Measurements from ENCODE around the gene JMJD1C.

Gene JMJD1C

DNA sequence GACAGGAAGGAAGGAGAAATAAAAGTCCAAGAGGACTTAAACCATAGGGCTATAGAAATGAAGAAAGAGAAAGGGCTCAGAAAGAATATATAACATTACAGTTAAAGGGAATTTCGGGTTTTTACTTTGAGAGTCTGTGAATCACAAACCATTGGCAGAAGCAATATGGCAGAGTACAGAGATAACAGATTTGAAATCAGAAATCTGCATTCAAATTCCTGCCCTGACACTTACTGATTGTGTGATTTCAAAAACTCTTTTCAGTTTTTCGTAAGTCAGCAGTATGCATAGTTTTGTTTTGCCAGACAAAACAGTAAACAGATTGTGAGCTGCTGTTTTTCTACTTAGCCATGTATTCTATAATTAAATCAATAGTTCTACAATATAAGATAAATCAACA, 8.2 kb downstream of the JMJD1C start:
- H3K4me3 ChIP-seq (ENCODE audit: low read depth, low read length), result no peak overlapping the region
- no peaks in the 10 kb centered on the region for H3K27me3 ChIP-seq (ENCODE audit: control insufficient read depth, insufficient read depth, low read length)
- H3K9me3 ChIP-seq (ENCODE audit: control insufficient read depth, insufficient read depth, low read depth, low read length), result no peaks in the 10 kb centered on the region
- no peak overlapping the region for H3K9ac ChIP-seq (ENCODE audit: low read length)
- H3K36me3 ChIP-seq (ENCODE audit: control insufficient read depth, insufficient read depth, low read length), result peaks cover 6% of the 10 kb centered on the region; the same call in 1 of the 2 replicates
- H3K27ac ChIP-seq (ENCODE audit: low read depth, low read length), result no peak overlapping the region
- H3K4me1 ChIP-seq (ENCODE audit: control insufficient read depth, insufficient read depth, low read length), result peaks cover 14% of the 10 kb centered on the region

GRCh38 chr10:63456437-63457210, 9.2 kb downstream of the JMJD1C start:
- Histone ChIP-seq H3K27ac (ENCODE audit: low read depth, low read length) (no peak overlapping the region), H3K9ac (ENCODE audit: low read length) (no peak overlapping the region), H3K27me3 (ENCODE audit: control insufficient read depth, insufficient read depth, low read length) (no peaks in the 10 kb centered on the region), H3K9me3 (ENCODE audit: control insufficient read depth, insufficient read depth, low read depth, low read length) (no peaks in the 10 kb centered on the region), H3K4me3 (ENCODE audit: low read depth, low read length) (no peak overlapping the region), H3K4me1 (ENCODE audit: control insufficient read depth, insufficient read depth, low read length) (peaks cover 14% of the 10 kb centered on the region), H3K36me3 (ENCODE audit: control insufficient read depth, insufficient read depth, low read length) (peaks cover 6% of the 10 kb centered on the region; the same call in 1 of the 2 replicates)

DNA sequence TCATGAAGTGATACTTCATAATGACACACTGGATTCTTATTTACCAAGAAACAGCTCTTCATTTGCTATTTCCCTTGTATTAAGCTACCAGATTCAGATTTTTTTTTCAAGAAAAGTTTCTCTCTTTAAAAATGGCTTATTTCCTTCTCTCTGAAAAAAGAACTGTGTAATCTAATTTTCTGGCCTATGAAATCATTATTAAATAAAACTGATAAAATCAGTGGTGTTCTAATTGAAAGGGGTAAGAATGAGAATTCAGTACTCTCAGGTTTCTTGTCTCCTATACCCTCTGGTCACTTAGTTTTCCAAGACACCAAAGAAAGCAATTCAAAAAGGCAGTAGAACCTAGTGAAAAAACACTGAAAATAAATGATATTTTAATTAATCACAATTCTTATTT, 10.3 kb downstream of the JMJD1C start:
- no peak overlapping the region for H3K9ac ChIP-seq (ENCODE audit: low read length)
- H3K4me1 ChIP-seq (ENCODE audit: control insufficient read depth, insufficient read depth, low read length), result peaks cover 14% of the 10 kb centered on the region
- H3K27ac ChIP-seq (ENCODE audit: low read depth, low read length), result no peak overlapping the region
- no peaks in the 10 kb centered on the region for H3K9me3 ChIP-seq (ENCODE audit: control insufficient read depth, insufficient read depth, low read depth, low read length)
- H3K4me3 ChIP-seq (ENCODE audit: low read depth, low read length), result no peak overlapping the region
- no peaks in the 10 kb centered on the region for H3K27me3 ChIP-seq (ENCODE audit: control insufficient read depth, insufficient read depth, low read length)
- peaks cover 6% of the 10 kb centered on the region; the same call in 1 of the 2 replicates for H3K36me3 ChIP-seq (ENCODE audit: control insufficient read depth, insufficient read depth, low read length)

GRCh38 chr10:63454631-63455030, 11.1 kb downstream of the JMJD1C start:
- peaks cover 6% of the 10 kb centered on the region; the same call in 1 of the 2 replicates for H3K36me3 ChIP-seq (ENCODE audit: control insufficient read depth, insufficient read depth, low read length)
- no peak overlapping the region for H3K27ac ChIP-seq (ENCODE audit: low read depth, low read length)
- no peaks in the 10 kb centered on the region for H3K9me3 ChIP-seq (ENCODE audit: control insufficient read depth, insufficient read depth, low read depth, low read length)
- no peaks in the 10 kb centered on the region for H3K27me3 ChIP-seq (ENCODE audit: control insufficient read depth, insufficient read depth, low read length)
- H3K4me3 ChIP-seq (ENCODE audit: low read depth, low read length), result no peak overlapping the region
- H3K9ac ChIP-seq (ENCODE audit: low read length), result no peak overlapping the region
- H3K4me1 ChIP-seq (ENCODE audit: control insufficient read depth, insufficient read depth, low read length), result peaks cover 14% of the 10 kb centered on the region

GRCh38 chr10:63452524-63452923, 13.3 kb downstream of the JMJD1C start:
- H3K27ac ChIP-seq (ENCODE audit: low read depth, low read length), result no peak overlapping the region
- peaks cover 6% of the 10 kb centered on the region; the same call in 1 of the 2 replicates for H3K36me3 ChIP-seq (ENCODE audit: control insufficient read depth, insufficient read depth, low read length)
- no peak overlapping the region for H3K9ac ChIP-seq (ENCODE audit: low read length)

GRCh38 chr10:63446716-63447440, 18.9 kb downstream of the JMJD1C start:
- Histone ChIP-seq H3K27me3 (ENCODE audit: control insufficient read depth, insufficient read depth, low read length) (no peaks in the 10 kb centered on the region), H3K9ac (ENCODE audit: low read length) (no peak overlapping the region), H3K27ac (ENCODE audit: low read depth, low read length) (no peak overlapping the region), H3K9me3 (ENCODE audit: control insufficient read depth, insufficient read depth, low read depth, low read length) (no peaks in the 10 kb centered on the region), H3K36me3 (ENCODE audit: control insufficient read depth, insufficient read depth, low read length) (no peaks in the 10 kb centered on the region), H3K4me1 (ENCODE audit: control insufficient read depth, insufficient read depth, low read length) (peaks cover 4% of the 10 kb centered on the region), H3K4me3 (ENCODE audit: low read depth, low read length) (no peak overlapping the region)

More at GRCh38 chr10:63452524-63452923, 13.3 kb downstream of the JMJD1C start:
- Histone ChIP-seq H3K27me3 (ENCODE audit: control insufficient read depth, insufficient read depth, low read length) (no peaks in the 10 kb centered on the region), H3K4me1 (ENCODE audit: control insufficient read depth, insufficient read depth, low read length) (peaks cover 10% of the 10 kb centered on the region), H3K4me3 (ENCODE audit: low read depth, low read length) (no peak overlapping the region), H3K9me3 (ENCODE audit: control insufficient read depth, insufficient read depth, low read depth, low read length) (no peaks in the 10 kb centered on the region)

- Histone ChIP-seq H3K4me1 (ENCODE audit: control insufficient read depth, insufficient read depth, low read length) (peaks cover 54% of the 10 kb centered on the region), H3K9ac (ENCODE audit: low read length) (no peak overlapping the region), H3K27me3 (ENCODE audit: control insufficient read depth, insufficient read depth, low read length) (no peaks in the 10 kb centered on the region), H3K4me3 (ENCODE audit: low read depth, low read length) (no peak overlapping the region), H3K9me3 (ENCODE audit: control insufficient read depth, insufficient read depth, low read depth, low read length) (no peaks in the 10 kb centered on the region), H3K27ac (ENCODE audit: low read depth, low read length) (no peak overlapping the region), H3K36me3 (ENCODE audit: control insufficient read depth, insufficient read depth, low read length) (no peaks in the 10 kb centered on the region)
Observed at GRCh38 chr10:63441404-63441803, 24.4 kb downstream of the JMJD1C start.

DNA sequence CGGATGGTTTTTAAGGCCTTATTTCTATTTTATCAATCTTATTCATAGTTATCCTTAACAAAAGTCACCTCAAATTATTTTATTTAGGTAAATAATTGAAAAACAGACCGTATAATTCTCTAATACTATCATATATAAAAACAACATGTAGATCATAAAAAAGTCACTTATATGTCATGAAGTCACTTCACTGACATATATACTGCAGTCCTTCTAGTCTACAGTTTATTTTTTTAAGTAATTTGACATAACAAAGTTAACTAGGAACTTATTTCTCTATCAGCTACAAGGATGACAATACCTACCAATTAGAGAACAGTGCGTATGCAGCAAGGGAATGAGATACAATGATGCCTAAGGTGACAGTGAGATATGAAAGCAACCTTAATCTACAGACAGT, 26.2 kb downstream of the JMJD1C start:
- Histone ChIP-seq H3K4me3 (ENCODE audit: low read depth, low read length) (no peak overlapping the region), H3K36me3 (ENCODE audit: control insufficient read depth, insufficient read depth, low read length) (no peaks in the 10 kb centered on the region), H3K27me3 (ENCODE audit: control insufficient read depth, insufficient read depth, low read length) (no peaks in the 10 kb centered on the region), H3K27ac (ENCODE audit: low read depth, low read length) (no peak overlapping the region), H3K4me1 (ENCODE audit: control insufficient read depth, insufficient read depth, low read length) (peaks cover 72% of the 10 kb centered on the region), H3K9ac (ENCODE audit: low read length) (no peak overlapping the region), H3K9me3 (ENCODE audit: control insufficient read depth, insufficient read depth, low read depth, low read length) (no peaks in the 10 kb centered on the region)

DNA sequence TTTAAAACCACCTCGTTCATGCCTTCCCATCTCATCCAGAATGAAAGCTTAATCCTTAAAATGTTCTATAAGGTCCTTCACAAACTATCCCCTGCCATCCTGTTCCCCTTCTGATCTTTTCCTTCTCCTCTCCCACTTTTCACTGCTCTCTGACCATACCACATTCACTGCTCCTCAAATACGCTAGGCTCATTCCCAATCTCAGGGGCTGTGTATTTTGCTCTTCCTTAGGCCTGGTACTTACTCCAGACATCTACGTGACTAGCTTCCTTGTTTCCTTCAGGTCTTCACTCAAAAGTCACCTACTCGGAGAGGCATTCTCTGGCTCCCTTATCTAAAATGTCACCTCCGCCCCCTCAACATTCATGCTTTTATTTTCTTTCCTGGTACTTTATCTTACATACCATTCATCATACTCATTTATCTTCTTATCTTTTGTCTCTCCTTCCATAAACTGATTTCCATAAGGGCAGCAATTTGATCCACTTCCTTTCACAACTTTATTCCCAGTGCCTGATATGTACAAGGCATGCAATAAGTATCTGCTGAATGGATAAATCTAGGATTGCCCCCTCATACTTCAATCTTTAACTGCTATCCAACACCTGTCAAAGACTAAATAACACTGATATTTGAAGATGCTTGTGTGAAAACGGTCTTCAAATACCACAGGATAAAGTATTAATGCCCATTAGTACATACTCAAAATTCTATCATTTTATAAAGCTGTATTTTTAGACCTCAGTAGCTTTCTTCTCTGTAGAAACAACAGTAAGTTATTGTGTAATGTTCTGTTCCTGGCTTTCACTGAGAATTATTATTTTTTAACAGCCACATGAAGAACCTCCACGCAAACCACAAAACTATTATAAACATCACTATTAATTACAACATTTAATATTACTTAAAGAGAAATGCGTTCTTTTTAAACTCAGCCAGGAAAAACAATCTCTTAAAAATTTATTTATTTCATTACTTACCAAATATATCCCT, 27.0 kb downstream of the JMJD1C start:
- Histone ChIP-seq H3K4me3 (ENCODE audit: low read depth, low read length) (no peak overlapping the region; the same call in 1 of the 2 replicates), H3K27ac (ENCODE audit: low read depth, low read length) (peak overlapping the region; percentile 7; the same call in 1 of the 2 replicates), H3K9me3 (ENCODE audit: control insufficient read depth, insufficient read depth, low read depth, low read length) (no peaks in the 10 kb centered on the region), H3K4me1 (ENCODE audit: control insufficient read depth, insufficient read depth, low read length) (peaks cover 77% of the 10 kb centered on the region), H3K27me3 (ENCODE audit: control insufficient read depth, insufficient read depth, low read length) (no peaks in the 10 kb centered on the region), H3K9ac (ENCODE audit: low read length) (peak overlapping the region; percentile 32), H3K36me3 (ENCODE audit: control insufficient read depth, insufficient read depth, low read length) (no peaks in the 10 kb centered on the region)

GRCh38 chr10:63437116-63437949, 28.4 kb downstream of the JMJD1C start:
- no peaks in the 10 kb centered on the region for H3K9me3 ChIP-seq (ENCODE audit: control insufficient read depth, insufficient read depth, low read depth, low read length)
- H3K27ac ChIP-seq (ENCODE audit: low read depth, low read length), result peak overlapping the region; percentile 16; the same call in 1 of the 2 replicates
- H3K4me3 ChIP-seq (ENCODE audit: low read depth, low read length), result no peak overlapping the region
- no peak overlapping the region for H3K9ac ChIP-seq (ENCODE audit: low read length)
- H3K27me3 ChIP-seq (ENCODE audit: control insufficient read depth, insufficient read depth, low read length), result no peaks in the 10 kb centered on the region
- peaks cover 81% of the 10 kb centered on the region for H3K4me1 ChIP-seq (ENCODE audit: control insufficient read depth, insufficient read depth, low read length)
- H3K36me3 ChIP-seq (ENCODE audit: control insufficient read depth, insufficient read depth, low read length), result no peaks in the 10 kb centered on the region
